ENCODE results near the gene CPLANE2. TPM values are rescaled to one million over a fixed set of nuclear protein-coding genes. Genes with fewer than 3 reads are reported as not detected.

The CPLANE2 gene
- total RNA-seq, 3 donors from 2014 or later (not counting 1 experiment from before 2014, with no cell fraction given) = 7.6 to 10.8 (median 8.3) TPM

DNA sequence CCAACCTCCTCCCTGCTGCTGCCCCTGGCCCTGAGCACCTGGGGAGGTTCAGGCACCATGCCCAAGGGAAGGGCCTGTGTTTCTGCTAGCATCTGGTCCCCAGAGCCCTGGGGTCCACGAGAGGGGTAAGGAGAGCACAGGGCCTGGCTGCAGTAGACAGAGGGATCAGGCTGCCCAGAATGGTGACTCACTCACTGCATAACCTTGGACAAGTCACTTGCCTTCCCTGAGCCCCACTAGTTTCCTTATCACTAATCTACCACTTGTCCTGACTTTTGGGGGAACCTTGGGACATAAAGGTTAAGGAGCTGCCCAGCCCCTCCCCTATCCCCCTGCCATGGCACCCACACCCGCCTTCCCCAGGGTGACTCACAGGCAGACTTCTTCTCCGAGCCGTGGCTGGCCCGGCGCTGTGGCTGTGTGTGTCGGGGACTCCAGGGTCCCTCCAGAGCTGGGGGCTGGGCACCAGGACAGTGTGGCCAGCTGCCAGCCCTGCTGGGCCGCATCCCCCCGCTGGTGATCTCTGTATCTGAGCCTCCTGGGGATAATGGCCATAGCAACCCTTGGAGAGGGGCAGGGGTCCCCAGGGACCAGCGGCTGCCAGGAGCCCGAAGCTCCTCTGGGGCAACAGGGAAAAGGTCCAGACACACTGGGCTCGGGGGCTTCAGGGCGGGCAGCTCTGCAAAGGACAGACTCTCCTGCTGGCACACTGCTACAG, 28.6 kb downstream of the CPLANE2 start:
- peaks cover 0 to 4% of the 10 kb centered on the region in 2 donors for H3K27me3 Mint-ChIP-seq (ENCODE audit: low read depth in 2 of 2)
- H3K4me1 Mint-ChIP-seq = peaks cover 0 to 30% of the 10 kb centered on the region in 2 donors
- DNase-seq (no peak), ATAC-seq (no peak)
- peak overlapping the region; percentile 2 for H3K4me3 Mint-ChIP-seq
- H3K36me3 Mint-ChIP-seq = no peaks in the 10 kb centered on the region
- peaks cover 5% of the 10 kb centered on the region for H3K36me3 ChIP-seq (ENCODE audit: control insufficient read depth, insufficient read depth, low read length)
- H3K9me3 Mint-ChIP-seq = no peaks in the 10 kb centered on the region
- H3K9me3 ChIP-seq (ENCODE audit: control insufficient read depth, insufficient read depth, low read length) = no peaks in the 10 kb centered on the region
- 95% methylated on average over 13 of the region's 13 CpGs for whole genome bisulfite sequencing (ENCODE audit: insufficient coverage)
- TF ChIP-seq, protein P1, sequence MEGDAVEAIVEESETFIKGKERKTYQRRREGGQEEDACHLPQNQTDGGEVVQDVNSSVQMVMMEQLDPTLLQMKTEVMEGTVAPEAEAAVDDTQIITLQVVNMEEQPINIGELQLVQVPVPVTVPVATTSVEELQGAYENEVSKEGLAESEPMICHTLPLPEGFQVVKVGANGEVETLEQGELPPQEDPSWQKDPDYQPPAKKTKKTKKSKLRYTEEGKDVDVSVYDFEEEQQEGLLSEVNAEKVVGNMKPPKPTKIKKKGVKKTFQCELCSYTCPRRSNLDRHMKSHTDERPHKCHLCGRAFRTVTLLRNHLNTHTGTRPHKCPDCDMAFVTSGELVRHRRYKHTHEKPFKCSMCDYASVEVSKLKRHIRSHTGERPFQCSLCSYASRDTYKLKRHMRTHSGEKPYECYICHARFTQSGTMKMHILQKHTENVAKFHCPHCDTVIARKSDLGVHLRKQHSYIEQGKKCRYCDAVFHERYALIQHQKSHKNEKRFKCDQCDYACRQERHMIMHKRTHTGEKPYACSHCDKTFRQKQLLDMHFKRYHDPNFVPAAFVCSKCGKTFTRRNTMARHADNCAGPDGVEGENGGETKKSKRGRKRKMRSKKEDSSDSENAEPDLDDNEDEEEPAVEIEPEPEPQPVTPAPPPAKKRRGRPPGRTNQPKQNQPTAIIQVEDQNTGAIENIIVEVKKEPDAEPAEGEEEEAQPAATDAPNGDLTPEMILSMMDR (IDR thresholded peaks at IDR 0.05) = no peak
- H3K4me3 ChIP-seq (ENCODE audit: low read length) = no peak overlapping the region
- H3K27ac ChIP-seq (ENCODE audit: low read length) = no peak overlapping the region
- intact Hi-C loops (cut with micrococcal nuclease) = no loop called here
- H3K27me3 ChIP-seq (ENCODE audit: control insufficient read depth, insufficient read depth, low read length) = no peaks in the 10 kb centered on the region
- H3K4me1 ChIP-seq (ENCODE audit: control insufficient read depth, insufficient read depth, low read length) = peaks cover 16% of the 10 kb centered on the region
- no peak overlapping the region for H3K27ac Mint-ChIP-seq

DNA sequence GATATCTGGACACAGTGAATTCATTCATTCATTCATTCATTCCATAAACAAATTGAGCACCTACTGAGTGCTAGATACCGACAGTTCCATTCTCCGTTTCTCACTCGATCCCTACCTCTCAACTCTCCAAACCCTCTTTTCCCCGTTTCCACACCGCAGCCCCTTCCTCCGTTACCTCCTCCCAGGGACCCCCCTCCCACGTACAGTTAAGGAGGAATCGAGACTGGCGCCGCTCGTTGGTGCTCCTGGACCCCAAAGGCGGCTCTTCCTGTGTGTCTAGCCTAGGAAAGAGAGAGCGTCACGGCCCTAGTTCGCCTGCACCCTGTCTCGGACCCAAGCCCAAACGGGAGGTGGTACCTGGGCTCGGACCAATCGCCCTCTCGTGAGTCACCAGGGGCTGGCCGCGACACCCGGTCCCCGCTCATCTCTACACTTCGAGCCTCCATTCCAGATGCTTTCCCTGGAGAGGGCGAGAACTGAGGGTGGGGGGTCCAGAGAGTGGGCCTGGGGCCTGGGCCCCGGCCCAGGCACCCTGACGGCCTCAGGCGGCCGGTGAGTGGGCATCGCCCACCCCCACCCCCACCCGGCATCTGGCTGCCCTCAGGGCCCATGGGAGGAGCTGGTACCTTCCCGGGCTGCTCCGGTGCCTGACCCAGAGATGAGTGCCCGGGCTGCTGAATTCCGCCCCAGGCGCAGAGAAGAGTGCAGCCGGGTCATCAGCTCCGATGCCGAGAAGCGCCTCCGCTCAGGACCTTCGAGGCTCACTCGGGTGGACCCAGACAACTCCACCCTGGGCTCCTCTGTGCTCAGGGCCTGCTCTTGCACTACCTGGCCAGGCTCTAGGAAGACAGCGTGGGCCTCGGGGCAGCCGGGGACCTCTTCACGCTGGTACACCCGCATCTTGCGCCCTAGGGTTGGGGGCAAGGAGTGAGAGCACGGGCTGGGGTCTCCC, 29.4 kb downstream of the CPLANE2 start:
- TF ChIP-seq, protein P1 (IDR thresholded peaks at IDR 0.05) = no peak
- no peak for ATAC-seq
- no peak for DNase-seq
- Histone ChIP-seq H3K36me3 (ENCODE audit: control insufficient read depth, insufficient read depth, low read length) (peaks cover 5% of the 10 kb centered on the region), H3K4me3 (ENCODE audit: low read length) (peak overlapping the region; percentile 70), H3K27ac (ENCODE audit: low read length) (peak overlapping the region; percentile 86), H3K27me3 (ENCODE audit: control insufficient read depth, insufficient read depth, low read length) (no peaks in the 10 kb centered on the region), H3K4me1 (ENCODE audit: control insufficient read depth, insufficient read depth, low read length) (peaks cover 16% of the 10 kb centered on the region), H3K9me3 (ENCODE audit: control insufficient read depth, insufficient read depth, low read length) (no peaks in the 10 kb centered on the region)
- no peaks in the 10 kb centered on the region for H3K9me3 Mint-ChIP-seq
- no peaks in the 10 kb centered on the region for H3K36me3 Mint-ChIP-seq
- H3K27ac Mint-ChIP-seq = peak overlapping the region; percentile 86 to 95
- 66% methylated on average over 51 of the region's 51 CpGs for WGBS (ENCODE audit: insufficient coverage)
- H3K4me1 Mint-ChIP-seq = peaks cover 0 to 34% of the 10 kb centered on the region in 2 donors
- peak overlapping the region; percentile 86 for H3K4me3 Mint-ChIP-seq
- intact Hi-C loops (cut with micrococcal nuclease) = loop anchor here (2.0 kb wide), 1 partner anchor 29 kb away; the partner anchor contains the start of gene CPLANE2
- H3K27me3 Mint-ChIP-seq (ENCODE audit: low read depth in 2 of 2) = no peaks in the 10 kb centered on the region

DNA sequence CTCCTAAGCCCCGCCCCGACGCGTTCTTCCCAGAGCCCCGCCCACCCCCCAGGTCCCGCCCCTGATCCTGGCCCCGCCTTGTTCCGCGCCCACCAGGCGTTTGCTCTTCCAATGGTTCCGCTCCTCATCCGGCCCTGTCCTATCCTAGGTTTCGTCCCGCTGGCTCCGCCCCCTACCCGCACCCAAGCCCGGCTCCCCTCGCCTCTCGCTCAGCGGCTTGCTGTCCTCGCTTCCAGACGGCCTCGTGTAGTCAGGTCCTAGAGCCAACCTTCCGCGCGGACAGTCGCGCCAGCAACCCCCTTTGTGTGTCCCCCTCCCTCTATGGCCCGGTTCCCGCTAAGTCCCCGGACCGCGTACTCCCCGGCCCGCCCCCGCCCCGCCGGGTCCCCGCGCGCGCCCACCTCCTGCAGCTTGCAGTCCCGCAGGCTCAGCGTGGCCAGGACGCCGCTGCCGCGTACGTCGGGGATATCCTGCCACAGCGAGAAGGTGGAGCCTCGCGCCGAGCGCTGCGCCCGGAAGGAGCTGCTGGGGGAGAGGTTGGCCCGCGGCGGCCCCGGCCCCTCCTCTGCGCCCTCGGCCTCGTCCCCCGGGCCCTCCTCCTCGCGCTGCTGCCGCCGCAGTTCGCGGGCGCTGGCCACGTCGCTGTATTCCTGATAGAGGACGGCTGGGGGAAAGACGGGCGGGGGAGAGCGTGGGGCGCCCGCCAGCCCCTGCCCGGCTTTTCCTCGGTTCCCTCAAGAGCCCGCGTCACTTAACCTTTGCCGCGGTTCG, 30.3 kb downstream of the CPLANE2 start:
- ATAC-seq = peak; percentile 90 to 94 (median 91)
- H3K27me3 Mint-ChIP-seq (ENCODE audit: low read depth in 2 of 2) = no peaks in the 10 kb centered on the region
- H3K4me1 Mint-ChIP-seq = peaks cover 0 to 34% of the 10 kb centered on the region in 2 donors
- no peaks in the 10 kb centered on the region for H3K36me3 Mint-ChIP-seq
- peak; percentile 88 to 97 for DNase-seq
- intact Hi-C loops (cut with micrococcal nuclease) = loop anchor here (1.0 to 2.0 kb wide), 2 partner anchors 30 to 161 kb away; partner anchors contain the start of genes CPLANE2 and SZRD1
- Histone ChIP-seq H3K4me1 (ENCODE audit: control insufficient read depth, insufficient read depth, low read length) (peaks cover 16% of the 10 kb centered on the region), H3K9me3 (ENCODE audit: control insufficient read depth, insufficient read depth, low read length) (no peaks in the 10 kb centered on the region), H3K27ac (ENCODE audit: low read length) (peak overlapping the region; percentile 88), H3K36me3 (ENCODE audit: control insufficient read depth, insufficient read depth, low read length) (peaks cover 7% of the 10 kb centered on the region), H3K27me3 (ENCODE audit: control insufficient read depth, insufficient read depth, low read length) (no peaks in the 10 kb centered on the region), H3K4me3 (ENCODE audit: low read length) (peak overlapping the region; percentile 70)
- 0% methylated on average over 86 of the region's 87 CpGs for WGBS (ENCODE audit: insufficient coverage)
- peak overlapping the region; percentile 86 to 95 for H3K27ac Mint-ChIP-seq
- H3K4me3 Mint-ChIP-seq = peak overlapping the region; percentile 86
- no peaks in the 10 kb centered on the region for H3K9me3 Mint-ChIP-seq
- TF ChIP-seq, protein P1 (IDR thresholded peaks at IDR 0.05) = no peak
